PC-3 (cell line): ENCODE measurements around the gene BSG. TPM values are rescaled to one million over a fixed set of nuclear protein-coding genes. Genes with fewer than 3 reads are reported as not detected.

Experiments
- ATAC-seq: fragments of 200-7000 bp; cut with Tn5 transposase; 2 replicates; pipeline ENCODE4 v1.9.1; 2020; ENCODE audit warnings: mild to moderate bottlenecking, moderate library complexity
- BruUV-seq: library from RNA; stranded (reverse); fragments of 400-500 nt; replicated peaks from 2 replicates; lab custom pipeline; 2021; lab: Mats Ljungman, UMichigan
- CTCF ChIA-PET: fragments of 300-600 bp; sonication (Branson Sonifier 250); formaldehyde crosslinking; loops from one replicate; lab custom pipeline; 2022; ENCODE audit warnings: antibody characterized with exemption; lab: Charles Lee
- POLR2A ChIA-PET: fragments of 300-600 bp; sonication (Branson Sonifier 250); formaldehyde crosslinking; loops from one replicate; lab custom pipeline; 2022; ENCODE audit warnings: antibody characterized with exemption; ENCODE audit not compliant: unreplicated experiment; lab: Charles Lee
- DNase-seq: peaks from one replicate; pipeline ENCODE4 v3.0.0-alpha.2; 2015
- H2AFZ ChIP-seq: fragments of 300-600 bp; sonication (generic); 2 replicates; pipeline ENCODE4 v1.6.0; 2016; ENCODE audit warnings: antibody characterized with exemption, low read length
- H3F3A ChIP-seq: fragments of 300-600 bp; sonication (generic); one replicate; pipeline ENCODE4 v1.6.0; 2017; ENCODE audit warnings: antibody characterized with exemption, low read length, control low read depth, mild to moderate bottlenecking; ENCODE audit not compliant: unreplicated experiment
- H3K27ac ChIP-seq: fragments of 300-600 bp; sonication (generic); 2 replicates; pipeline ENCODE4 v1.5.1; 2016; ENCODE audit warnings: mild to moderate bottlenecking, low read length
- H3K27me3 ChIP-seq: fragments of 300-600 bp; sonication (generic); 2 replicates; pipeline ENCODE4 v1.6.1; 2016; ENCODE audit warnings: low read length, mixed read lengths
- H3K36me3 ChIP-seq: fragments of 300-600 bp; sonication (generic); 2 replicates; pipeline ENCODE4 v1.6.1; 2016; ENCODE audit warnings: low read depth, mixed run types, low read length, mixed read lengths
- H3K4me1 ChIP-seq: fragments of 300-600 bp; sonication (generic); 2 replicates; pipeline ENCODE4 v1.5.1; 2016; ENCODE audit warnings: low read length; ENCODE audit not compliant: insufficient read depth
- H3K4me2 ChIP-seq: fragments of 300-600 bp; sonication (generic); 2 replicates; pipeline ENCODE4 v1.6.0; 2016; ENCODE audit warnings: low read length
- H3K4me3 ChIP-seq: fragments of 300-600 bp; sonication (generic); 2 replicates; pipeline ENCODE4 v1.5.1; 2016; ENCODE audit warnings: mild to moderate bottlenecking, low read length, mixed read lengths
- H3K79me2 ChIP-seq: fragments of 300-600 bp; sonication (generic); 2 replicates; pipeline ENCODE4 v1.6.1; 2017; ENCODE audit warnings: low read length, mixed read lengths
- H3K9ac ChIP-seq: fragments of 300-600 bp; sonication (generic); 2 replicates; pipeline ENCODE4 v1.6.0; 2016; ENCODE audit warnings: mild to moderate bottlenecking, low read length
- H3K9me2 ChIP-seq: fragments of 300-600 bp; sonication (generic); replicated peaks from 2 replicates; pipeline ENCODE4 v1.6.1; 2016; ENCODE audit warnings: mixed run types, low read length, mixed read lengths
- H3K9me3 ChIP-seq: fragments of 300-600 bp; sonication (generic); 2 replicates; pipeline ENCODE4 v1.6.1; 2016; ENCODE audit warnings: low read length, mixed read lengths
- H4K20me1 ChIP-seq: fragments of 300-600 bp; sonication (generic); 2 replicates; pipeline ENCODE4 v1.6.1; 2016; ENCODE audit warnings: low read length, mixed read lengths
- CTCF ChIP-seq: fragments of 300-600 bp; sonication (generic); conservative IDR thresholded peaks from 2 replicates; pipeline ENCODE4 v1.5.1; 2017; ENCODE audit warnings: antibody characterized with exemption, low read depth, mild to moderate bottlenecking, low read length
- EZH2 ChIP-seq: fragments of 300-600 bp; sonication (generic); IDR thresholded peaks from one replicate; pipeline ENCODE4 v1.6.1; 2017; ENCODE audit warnings: antibody characterized with exemption, mild to moderate bottlenecking, low read length; ENCODE audit not compliant: unreplicated experiment
- EZH2phosphoT487 ChIP-seq: fragments of 300-600 bp; sonication (generic); IDR thresholded peaks from 2 replicates; pipeline ENCODE4 v1.6.1; 2018; ENCODE audit warnings: mild to moderate bottlenecking, antibody characterized with exemption, low read length, borderline replicate concordance
- intact Hi-C: fragments of 100-400 bp; cut with micrococcal nuclease; formaldehyde crosslinking; loops from 2 replicates; pipeline ENCODE4 v1.9.0; 2023
- total RNA-seq: library from RNA; depleted of rRNA; stranded (reverse); fragments of >200 nt; gene quantifications from 2 replicates; pipeline ENCODE4 v1.2.3, GENCODE V29; 2014

The BSG gene
- total RNA-seq, 1 experiment from 2014 or later, result 458 TPM

- no TSS peak for BruUV-seq
- Histone ChIP-seq H3K4me1 (peaks cover 20% of the 10 kb centered on the region), H3K79me2 (peaks cover 61% of the 10 kb centered on the region), H3F3A (no peaks in the 10 kb centered on the region), H2AFZ (no peak overlapping the region), H3K36me3 (no peaks in the 10 kb centered on the region; the same call in 1 of the 2 replicates), H3K9me3 (no peaks in the 10 kb centered on the region), H3K27ac (no peak overlapping the region), H3K27me3 (no peaks in the 10 kb centered on the region), H3K9ac (no peak overlapping the region), H3K4me2 (no peak overlapping the region), H3K4me3 (no peak overlapping the region), H3K9me2 (no peaks in the 10 kb centered on the region), H4K20me1 (peaks cover 46% of the 10 kb centered on the region)
- intact Hi-C loops, result loop anchor here (10.0 kb wide), 1 partner anchor 56 kb away; the partner anchor contains the start of genes FGF22 and POLRMT
- DNase-seq (no peak), ATAC-seq (no peak)
- TF ChIP-seq EZH2phosphoT487, result no peak
- no peak for TF ChIP-seq CTCF
- TF ChIP-seq EZH2, result no peak
- POLR2A ChIA-PET, result no interaction called here
- CTCF ChIA-PET, result no interaction called here
Measured at GRCh38 chr19:579111-579841, 6.9 kb downstream of the BSG start.

GRCh38 chr19:579842-580155 is 7.4 kb downstream of the BSG start:
- Histone ChIP-seq H3K27me3 (no peaks in the 10 kb centered on the region), H3K36me3 (no peaks in the 10 kb centered on the region; the same call in 1 of the 2 replicates), H3K4me2 (no peak overlapping the region), H4K20me1 (peaks cover 41% of the 10 kb centered on the region), H3K9me3 (no peaks in the 10 kb centered on the region), H3F3A (no peaks in the 10 kb centered on the region), H3K4me1 (peaks cover 16% of the 10 kb centered on the region), H3K4me3 (no peak overlapping the region), H3K9ac (no peak overlapping the region), H3K79me2 (peaks cover 56% of the 10 kb centered on the region), H3K27ac (no peak overlapping the region), H3K9me2 (no peaks in the 10 kb centered on the region), H2AFZ (no peak overlapping the region)
- no peak for DNase-seq
- ChIA-PET POLR2A (no interaction called here), CTCF (no interaction called here)
- ATAC-seq, result no peak
- BruUV-seq, result no TSS peak
- TF ChIP-seq EZH2phosphoT487 (no peak), EZH2 (no peak), CTCF (no peak)
- intact Hi-C loops, result loop anchor here (10.0 kb wide), 1 partner anchor 55 kb away; the partner anchor contains the start of genes FGF22 and POLRMT

DNA sequence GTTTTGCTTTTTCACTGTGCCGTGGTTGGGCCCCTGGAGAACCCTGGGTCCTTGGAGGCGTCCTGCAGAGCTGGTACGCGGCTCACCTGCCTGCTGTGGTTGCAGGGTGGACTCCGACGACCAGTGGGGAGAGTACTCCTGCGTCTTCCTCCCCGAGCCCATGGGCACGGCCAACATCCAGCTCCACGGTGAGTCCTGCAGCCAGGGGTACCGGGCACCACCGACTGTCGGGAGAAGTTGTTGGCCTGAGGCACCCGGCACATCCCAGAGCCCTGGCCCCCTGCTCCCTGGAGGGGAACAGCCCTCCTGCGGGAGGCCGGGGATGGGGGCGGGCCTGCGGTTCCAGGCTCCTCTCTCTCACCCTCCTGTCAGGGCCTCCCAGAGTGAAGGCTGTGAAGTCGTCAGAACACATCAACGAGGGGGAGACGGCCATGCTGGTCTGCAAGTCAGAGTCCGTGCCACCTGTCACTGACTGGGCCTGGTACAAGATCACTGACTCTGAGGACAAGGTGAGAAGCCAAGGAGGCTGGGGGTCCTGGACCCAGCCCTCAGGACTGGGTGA is 8.0 kb downstream of the BSG start:
- peaks cover 15% of the 10 kb centered on the region for H3K4me1 ChIP-seq
- ATAC-seq (no peak), DNase-seq (no peak)
- no peak overlapping the region for H3K27ac ChIP-seq
- H3K9ac ChIP-seq, result no peak overlapping the region
- intact Hi-C loops, result no loop called here
- no peaks in the 10 kb centered on the region for H3K9me2 ChIP-seq
- H3K36me3 ChIP-seq, result no peaks in the 10 kb centered on the region; the same call in 1 of the 2 replicates
- H3K9me3 ChIP-seq, result no peaks in the 10 kb centered on the region
- H2AFZ ChIP-seq, result no peak overlapping the region
- no peak for TF ChIP-seq EZH2
- TF ChIP-seq EZH2phosphoT487, result no peak
- TF ChIP-seq CTCF, result no peak
- H3F3A ChIP-seq, result no peaks in the 10 kb centered on the region
- H3K4me3 ChIP-seq, result no peak overlapping the region
- H3K4me2 ChIP-seq, result no peak overlapping the region
- no TSS peak for BruUV-seq
- peaks cover 50% of the 10 kb centered on the region for H3K79me2 ChIP-seq
- POLR2A ChIA-PET, result no interaction called here
- peaks cover 36% of the 10 kb centered on the region for H4K20me1 ChIP-seq
- no peaks in the 10 kb centered on the region for H3K27me3 ChIP-seq
- CTCF ChIA-PET, result no interaction called here
